ENCODE measurements around the gene PREX1.

DNA sequence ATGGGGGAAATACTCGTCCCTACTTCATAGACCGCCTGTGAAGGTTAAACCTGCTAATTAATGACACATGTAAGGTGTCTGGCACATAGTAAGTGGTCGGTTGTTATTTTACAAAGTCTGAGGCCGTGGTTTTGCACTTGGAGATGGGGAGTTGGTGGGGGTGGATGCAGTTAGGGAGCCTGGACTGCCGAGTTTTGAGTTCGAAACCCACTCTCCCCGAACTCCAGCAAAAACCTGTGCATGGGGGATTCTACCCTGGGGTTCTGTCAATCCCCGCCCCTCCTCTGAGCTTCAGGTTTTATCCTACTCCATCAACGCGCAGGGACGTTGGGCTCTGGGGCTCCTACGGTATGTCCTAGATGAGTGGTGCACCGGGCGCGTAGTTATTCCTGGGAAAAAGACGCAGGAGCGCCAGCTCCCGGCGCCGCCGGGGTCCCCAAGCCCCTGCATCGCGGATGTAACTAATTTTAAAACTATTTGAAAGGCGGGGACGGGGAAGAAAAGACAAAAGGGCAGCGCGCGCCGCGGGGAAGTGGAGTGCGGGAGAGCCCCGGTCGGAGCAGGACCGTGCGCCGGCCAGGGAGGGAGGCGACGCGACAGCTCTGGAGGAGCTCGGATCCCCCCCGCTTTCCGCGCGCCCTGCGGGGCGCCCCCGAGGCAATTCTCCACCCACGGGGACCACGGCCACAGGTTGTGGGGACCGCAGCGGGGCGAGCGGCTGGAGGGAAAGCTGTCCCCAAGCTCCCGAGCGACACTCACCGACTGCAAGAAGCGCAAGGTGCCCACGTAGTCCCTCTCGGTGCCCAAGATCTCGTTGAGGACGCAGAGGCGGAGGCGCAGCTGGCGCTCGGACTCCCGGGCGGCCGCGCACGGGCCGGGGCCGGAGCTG is 672 bp downstream of the PREX1 start:
- TF ChIP-seq CTCF (optimal IDR thresholded peaks at IDR 0.05 in 1 of 3, IDR thresholded peaks at IDR 0.05 in 1 of 3, conservative IDR thresholded peaks at IDR 0.05 in 1 of 3; ENCODE audit: extremely low read depth in 1 of 3, insufficient read depth in 2 of 3, low read length in 3 of 3): no peak
- peak; percentile 60 for TF ChIP-seq EZH2 (IDR thresholded peaks at IDR 0.05; ENCODE audit: low read length)
